ENCODE results near the gene GJB5.
A peak's percentile ranks its signal among the peaks of the same experiment; 100 is the strongest.
"Not testable (repeated sequence)": the region's sequence is repeated elsewhere in the genome, so short reads cannot be mapped to it uniquely, and the experiment has no call there.

GJB5 gene

GRCh38 chr1:34754964-34755637 is at the start of gene GJB5:
Gene GJB5 (plus strand): TSS chr1:34755047. CDS start chr1:34757331, 2,284 bp downstream.
- DNase-seq: no peak

- no peak for DNase-seq
Measured at GRCh38 chr1:34705077-34705476, 49.8 kb upstream of the GJB5 start.

- DNase-seq: no peak
Measured at GRCh38 chr1:34708106-34708505, 46.7 kb upstream of the GJB5 start.

- no peak for DNase-seq
Measured at GRCh38 chr1:34709547-34709946, 45.3 kb upstream of the GJB5 start.

GRCh38 chr1:34710812-34711211 is 44.0 kb upstream of the GJB5 start:
- DNase-seq: no peak

GRCh38 chr1:34711485-34711884 is 43.4 kb upstream of the GJB5 start:
- no peak for DNase-seq

DNA sequence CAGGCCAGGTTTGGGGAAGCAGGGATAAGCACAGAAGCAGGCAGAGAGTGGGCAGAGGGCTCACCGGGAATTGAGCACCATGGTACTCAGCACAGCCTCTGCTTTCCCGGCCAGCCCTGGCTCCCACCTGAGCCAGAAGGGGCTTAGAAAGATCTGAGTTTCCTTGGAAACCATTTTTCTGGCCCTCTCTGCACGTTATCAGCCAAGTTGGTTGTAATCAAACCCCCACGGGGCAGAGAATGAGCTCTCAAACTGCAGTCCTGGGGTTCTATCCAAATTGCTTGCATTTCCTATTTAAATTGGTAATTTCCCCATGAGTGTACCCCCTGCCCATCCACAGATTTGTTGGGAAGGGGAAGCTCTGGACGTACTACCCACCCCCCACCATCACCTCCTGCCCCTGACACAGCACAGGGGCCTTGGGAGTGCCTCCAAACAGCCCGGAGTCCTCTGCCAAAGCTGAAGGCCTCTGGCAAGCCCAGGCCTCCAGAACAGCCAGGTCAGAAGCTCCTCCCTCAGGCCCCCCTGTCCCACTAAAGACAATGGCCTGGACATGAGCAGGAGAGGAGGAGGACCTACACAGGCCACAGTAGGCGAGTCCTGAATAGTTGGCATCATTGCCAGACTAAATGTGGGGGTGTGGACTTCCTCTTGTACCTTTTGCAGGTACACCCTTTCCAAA is 42.7 kb upstream of the GJB5 start:
- DNase-seq: no peak

GRCh38 chr1:34713443-34713842 is 41.4 kb upstream of the GJB5 start:
- no peak for DNase-seq

DNA sequence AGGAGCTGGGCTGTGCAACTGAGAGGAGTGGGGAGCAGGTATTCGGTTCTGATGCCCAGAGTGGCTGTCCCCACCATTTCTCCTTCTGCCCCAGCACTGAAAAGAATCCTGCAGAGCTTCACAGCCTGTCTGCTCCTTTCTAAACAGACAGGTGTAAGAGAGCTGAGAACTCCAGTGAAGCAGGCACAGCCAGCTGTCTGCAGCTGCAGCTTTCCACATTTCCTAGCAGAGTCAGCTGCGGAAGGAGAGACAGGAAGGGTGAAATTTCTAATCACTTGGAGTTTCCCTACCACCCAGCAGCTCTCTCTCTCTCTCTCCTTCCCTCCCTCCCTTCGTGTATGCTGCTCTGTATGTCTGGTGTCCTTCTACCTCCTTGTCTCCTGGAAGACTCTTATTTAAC is 40.5 kb upstream of the GJB5 start:
- no peak for DNase-seq

- DNase-seq: no peak
Measured at GRCh38 chr1:34715139-34715538, 39.7 kb upstream of the GJB5 start.

- no peak for DNase-seq
Measured at GRCh38 chr1:34721241-34721640, 33.6 kb upstream of the GJB5 start.

- no peak for DNase-seq
Measured at GRCh38 chr1:34721646-34722355, 33.0 kb upstream of the GJB5 start.

- DNase-seq: no peak
Measured at GRCh38 chr1:34726861-34727260, 28.0 kb upstream of the GJB5 start.

DNA sequence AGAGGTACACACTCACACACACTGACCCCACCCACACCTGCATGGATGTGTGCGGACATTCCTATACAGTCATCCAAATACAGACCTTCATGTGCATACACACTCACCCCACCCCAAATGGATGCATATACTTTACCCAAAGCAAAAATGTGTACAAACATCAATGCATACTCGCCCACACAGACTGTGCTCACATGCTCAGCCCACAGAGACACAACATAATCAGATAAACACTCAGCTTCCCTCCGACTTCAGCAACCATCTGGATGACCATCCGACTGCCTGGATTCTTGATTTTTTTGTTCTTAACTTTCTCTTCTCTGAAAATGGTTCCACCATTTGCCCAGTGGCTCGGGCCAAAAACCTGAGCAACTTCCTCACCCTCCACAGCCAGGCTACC is 24.4 kb upstream of the GJB5 start:
- no peak for DNase-seq

- not testable (repeated sequence) for DNase-seq
Measured at GRCh38 chr1:34732831-34733230, 22.0 kb upstream of the GJB5 start.

DNA sequence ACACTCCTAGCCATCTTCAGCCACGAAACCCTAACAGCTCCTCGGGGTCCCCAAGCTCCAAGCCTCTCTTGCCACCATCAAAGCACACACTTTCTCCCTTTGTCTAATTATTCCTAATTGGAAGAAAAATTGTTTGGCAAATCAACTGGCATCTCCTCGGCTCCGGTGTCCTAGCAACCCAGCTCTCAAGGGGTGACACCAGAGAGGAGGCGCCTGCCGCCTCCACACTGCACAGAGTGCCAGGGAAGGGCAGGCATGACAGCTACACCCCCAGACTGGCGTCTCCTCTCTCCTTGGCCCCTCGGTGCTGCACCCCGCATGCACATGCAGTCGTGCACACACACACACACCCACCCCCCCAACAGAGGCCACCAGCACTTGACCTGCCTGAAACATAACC is 18.2 kb upstream of the GJB5 start:
- no peak for DNase-seq

DNA sequence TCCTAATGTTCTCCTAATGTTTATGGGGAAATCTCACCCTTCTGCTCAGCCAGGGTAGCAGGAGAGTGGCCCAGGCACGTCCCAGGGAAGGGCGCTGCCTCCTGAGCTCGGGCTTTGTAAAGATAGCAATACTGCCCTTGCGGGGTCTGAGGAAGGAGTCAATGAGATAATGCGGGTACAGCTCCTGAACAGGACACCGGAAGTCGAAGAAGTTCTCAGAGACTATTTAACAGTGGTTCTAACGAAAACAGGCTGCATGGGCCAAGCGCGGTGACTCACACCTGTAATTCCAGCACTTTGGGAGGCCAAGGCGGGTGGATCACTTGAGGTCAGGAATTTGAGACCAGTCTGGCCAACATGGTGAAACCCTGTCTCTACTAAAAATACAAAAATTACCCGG is 17.6 kb upstream of the GJB5 start:
- DNase-seq: not testable (repeated sequence)

DNA sequence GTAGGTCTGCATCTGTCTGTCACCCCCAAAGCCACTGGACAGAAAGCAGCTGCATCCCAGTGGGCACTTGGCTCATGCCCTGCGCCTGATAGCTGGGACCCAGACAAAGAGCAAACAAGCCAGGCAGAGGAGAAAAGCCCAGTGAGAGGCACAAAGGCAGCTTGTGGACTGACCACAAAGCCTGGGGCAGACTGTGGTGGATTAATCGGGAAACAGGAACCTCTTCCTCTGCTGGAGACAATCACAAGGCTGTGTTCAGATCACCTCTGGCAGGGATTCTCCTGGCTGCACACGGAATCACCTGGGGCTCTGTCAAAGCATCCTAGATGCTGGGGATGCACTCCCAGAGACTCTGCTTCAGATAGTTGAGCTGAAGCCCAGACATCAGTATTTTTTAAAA is 15.2 kb upstream of the GJB5 start:
- no peak for DNase-seq

DNA sequence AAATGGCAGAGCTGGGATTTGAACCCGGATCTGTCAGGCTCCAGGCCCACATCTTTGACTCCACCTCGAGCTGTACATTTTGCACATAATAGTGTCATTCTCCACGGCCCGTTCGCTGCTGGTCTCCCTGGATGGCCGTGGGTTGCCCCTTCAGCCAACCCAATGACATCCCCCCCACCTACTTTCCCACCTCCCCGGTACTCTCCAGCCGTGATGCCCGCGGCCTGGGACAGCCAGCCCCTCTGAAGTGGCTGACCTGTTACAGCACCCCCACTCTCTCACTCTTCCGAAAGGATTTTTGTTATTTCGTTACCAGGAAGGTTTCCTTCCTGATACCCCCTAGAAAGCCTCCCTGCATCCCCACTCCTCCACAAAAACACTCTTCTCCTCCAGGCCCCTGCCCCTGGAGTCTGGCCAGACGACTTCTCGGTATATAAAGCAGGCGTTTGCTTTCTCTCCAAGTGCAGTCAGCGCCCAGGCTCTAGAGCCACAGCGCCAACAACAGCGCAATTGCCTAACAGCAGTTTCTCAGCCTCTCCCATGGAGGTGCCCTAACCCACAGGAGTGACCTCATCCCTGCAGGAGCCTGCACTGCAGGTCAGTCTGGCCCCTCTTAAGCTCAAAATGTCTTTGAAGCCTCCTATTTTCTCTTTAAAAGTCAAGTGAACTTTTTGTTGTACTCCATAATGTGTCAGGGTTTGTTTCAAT is 14.5 kb upstream of the GJB5 start:
- DNase-seq: no peak

GRCh38 chr1:34742667-34743270 is 12.1 kb upstream of the GJB5 start:
- DNase-seq: peak; percentile 72

DNA sequence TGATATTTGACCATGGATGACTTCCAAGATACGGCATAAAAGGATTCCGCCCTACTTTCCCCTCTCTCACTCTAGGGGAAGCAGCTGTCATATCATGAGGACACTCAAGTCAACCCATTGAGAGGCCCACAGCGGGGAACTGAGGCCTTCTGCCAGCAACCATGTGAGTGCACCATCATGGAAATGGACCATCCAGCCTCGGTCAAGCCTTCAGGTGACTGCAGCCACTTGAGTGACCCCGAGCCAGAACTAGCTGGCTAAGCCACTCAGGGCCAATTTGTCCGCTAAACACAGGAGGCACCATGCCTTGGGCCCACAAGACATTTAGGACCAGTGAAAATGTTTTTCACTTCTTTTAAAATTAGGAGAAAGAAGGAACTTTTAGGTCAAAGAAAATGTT is 11.1 kb upstream of the GJB5 start:
- no peak for DNase-seq

DNA sequence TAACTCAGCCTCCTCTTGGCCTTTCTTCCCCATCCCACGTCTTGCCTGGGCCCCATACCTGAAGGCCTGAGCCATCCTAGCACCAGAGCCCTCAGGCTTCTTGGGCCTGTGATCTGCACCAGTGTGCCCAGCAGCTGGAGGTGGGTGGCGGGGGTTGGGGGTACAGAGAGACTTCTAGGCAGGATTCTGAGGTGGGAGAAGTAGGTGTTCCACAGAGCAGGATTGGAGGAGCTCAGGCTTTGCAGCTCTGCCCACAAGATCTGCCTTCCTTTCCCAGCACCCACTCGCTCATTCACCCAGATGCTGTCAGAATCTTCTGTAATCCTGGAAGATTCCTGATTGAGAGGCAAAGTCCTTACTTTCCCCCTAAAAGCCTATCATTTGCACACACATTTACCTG is 10.0 kb upstream of the GJB5 start:
- DNase-seq: no peak

- no peak for DNase-seq
Measured at GRCh38 chr1:34745666-34746065, 9.2 kb upstream of the GJB5 start.

Data from NCI-H2227 treated with DMSO at 0.1 percent for 48 hours (cell line).